GM18951 (cell line): Measurements from ENCODE around the gene LILRA5.
"Not testable (repeated sequence)": the region's sequence is repeated elsewhere in the genome, so short reads cannot be mapped to it uniquely, and the experiment has no call there.

Experiments
- POLR2A ChIP-seq: IDR thresholded peaks from 4 replicates; pipeline ENCODE4 v1.6.1; 2011; ENCODE audit warnings: mild to moderate bottlenecking; ENCODE audit not compliant: insufficient read length, insufficient read depth; ENCODE audit errors: extremely low read depth
- in situ Hi-C: fragments of 300-500 bp; cut with MboI; formaldehyde crosslinking; loops from one replicate; pipeline ENCODE4 v1.12.0; 2022; ENCODE audit warnings: low sequenced_read_pairs, mixed read lengths, inconsistent platforms; ENCODE audit not compliant: unreplicated experiment

The LILRA5 gene

DNA sequence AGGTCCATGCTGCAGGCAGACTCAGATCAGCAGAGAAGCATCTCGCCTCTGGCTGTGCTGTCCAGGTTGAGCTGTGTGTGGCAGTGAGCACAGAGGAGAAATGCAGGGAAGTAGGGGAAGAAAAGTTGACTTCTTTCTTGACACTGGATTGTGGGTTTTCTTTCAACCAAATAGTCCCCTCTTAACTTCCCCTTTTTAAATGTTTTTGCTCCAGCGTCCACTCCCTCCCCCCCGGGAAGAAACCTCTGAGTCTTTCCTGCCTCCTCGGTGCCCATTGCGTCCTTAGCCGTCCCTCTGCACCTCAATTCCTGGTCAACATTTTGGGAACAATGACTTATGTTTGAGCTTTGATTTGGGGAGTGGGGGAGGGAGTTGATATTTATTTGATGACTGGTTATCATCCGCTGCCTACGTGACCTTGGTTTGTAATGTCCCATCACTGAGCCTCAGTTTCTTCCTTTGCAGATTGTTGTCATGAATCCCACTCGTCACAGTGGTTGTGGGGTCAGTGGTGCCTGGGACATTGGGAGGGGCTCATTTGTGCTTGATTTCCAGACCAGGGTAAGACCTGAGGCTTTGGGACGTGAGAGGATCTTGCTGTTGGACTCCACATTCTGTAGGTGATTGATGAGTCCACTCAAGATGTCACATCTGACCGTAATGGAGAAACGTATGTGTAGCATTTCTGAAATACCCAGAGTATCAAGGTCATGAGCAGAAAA, 31.8 kb downstream of the LILRA5 start, which contains the start of gene LILRB2:
Gene LILRB2, minus strand, starts transcription at position 104 of the 722 bp plus-strand sequence. CDS start 614 bp downstream, outside the sequence.
- in situ Hi-C loops = no loop called here
- TF ChIP-seq POLR2A = no peak

GRCh38 chr19:54280441-54280840, 32.5 kb downstream of the LILRA5 start:
- in situ Hi-C loops = not testable (repeated sequence)

DNA sequence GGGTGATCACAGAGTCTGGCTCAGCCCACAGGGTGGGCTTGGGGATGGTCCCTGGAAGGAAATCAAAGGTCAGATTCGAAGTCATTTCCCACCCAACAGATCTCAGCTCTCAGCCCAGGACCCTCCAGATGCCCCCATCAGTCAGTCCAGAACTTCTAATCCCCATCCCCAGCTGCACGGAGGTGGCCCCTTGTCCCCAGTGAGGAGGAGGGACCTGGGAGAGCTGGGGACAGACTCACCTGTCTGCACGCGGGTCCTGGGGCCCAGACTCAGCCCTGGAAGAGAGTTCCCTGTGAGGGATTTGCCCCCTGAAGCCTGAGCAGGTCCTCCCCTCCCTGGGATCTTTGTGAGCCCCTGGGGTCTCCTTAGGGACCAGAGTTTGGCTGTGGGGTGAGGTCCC, 32.9 kb downstream of the LILRA5 start:
- in situ Hi-C loops = not testable (repeated sequence)

DNA sequence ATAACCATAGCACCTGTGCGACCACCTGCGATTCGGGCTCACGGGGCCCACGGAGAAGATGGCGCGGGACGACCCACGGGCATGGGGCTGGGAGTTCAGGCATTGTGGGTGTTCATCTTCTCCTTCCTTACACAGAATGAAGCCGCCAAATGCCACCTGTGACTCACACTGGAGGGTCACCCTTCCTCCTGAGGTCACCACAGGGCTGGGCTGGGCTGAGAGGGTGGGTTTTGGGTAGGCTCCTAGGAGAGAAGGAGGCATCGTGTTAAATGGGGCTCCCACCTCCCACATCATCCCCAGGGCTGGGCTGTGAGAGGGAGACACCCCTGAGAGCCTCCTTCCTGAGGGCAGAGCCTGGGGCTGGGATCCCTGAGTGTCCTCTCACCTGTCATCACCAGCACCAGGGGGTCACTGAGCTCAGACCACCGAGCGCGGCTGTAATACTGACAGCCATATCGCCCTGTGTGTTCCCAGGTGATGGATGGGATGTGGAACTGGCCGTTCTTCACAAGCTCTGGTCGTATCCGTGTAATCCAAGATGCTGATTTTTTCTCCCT, 33.5 kb downstream of the LILRA5 start:
- in situ Hi-C loops = no loop called here
- no peak for TF ChIP-seq POLR2A

- in situ Hi-C loops = not testable (repeated sequence)
These were observed 34.3 kb downstream of the LILRA5 start for GRCh38 chr19:54278571-54279195.

DNA sequence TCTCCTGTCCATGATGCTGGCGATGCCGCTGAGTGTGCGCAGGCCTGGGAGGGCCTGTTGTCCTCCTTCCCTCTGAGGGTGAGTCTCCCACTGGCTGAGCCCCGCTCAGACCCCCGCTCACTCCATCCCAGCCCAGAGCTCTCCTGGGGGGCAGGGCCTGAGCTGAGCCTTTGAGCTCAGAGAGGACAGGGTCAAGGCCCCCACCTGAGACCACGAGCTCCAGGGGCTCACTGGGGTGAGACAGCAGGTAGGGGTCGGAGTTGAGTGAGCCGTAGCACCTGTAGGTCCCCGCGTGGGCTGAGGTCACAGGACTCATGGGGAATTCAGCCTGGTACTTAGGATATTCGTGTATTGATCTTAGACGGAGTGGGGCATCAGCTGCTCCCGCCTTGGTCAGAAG, 34.9 kb downstream of the LILRA5 start:
- in situ Hi-C loops = not testable (repeated sequence)

GRCh38 chr19:54277111-54277615, 35.8 kb downstream of the LILRA5 start:
- in situ Hi-C loops = not testable (repeated sequence)

GRCh38 chr19:54275951-54276350, 37.0 kb downstream of the LILRA5 start:
- in situ Hi-C loops = no loop called here
- TF ChIP-seq POLR2A = no peak

GRCh38 chr19:54274516-54274915, 38.5 kb downstream of the LILRA5 start:
- in situ Hi-C loops = not testable (repeated sequence)

DNA sequence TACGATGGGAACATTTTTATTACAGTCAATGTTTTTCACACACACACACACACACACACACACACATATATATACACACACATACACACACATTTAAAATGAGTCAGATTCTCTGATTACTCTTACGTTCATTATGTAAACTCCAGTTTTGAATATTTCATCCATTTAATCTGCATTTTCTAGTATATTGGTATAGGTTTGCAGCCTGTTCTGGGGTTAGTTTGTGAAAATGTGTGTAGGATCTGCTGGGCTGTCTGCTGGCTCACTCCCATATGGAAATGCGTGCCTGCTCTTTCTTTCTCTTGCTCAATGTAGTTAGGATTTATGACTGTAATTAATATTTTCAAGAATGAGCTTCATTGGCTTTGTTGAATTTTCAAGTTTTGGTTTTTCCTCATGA, 39.1 kb downstream of the LILRA5 start:
- in situ Hi-C loops = no loop called here
- TF ChIP-seq POLR2A = no peak

DNA sequence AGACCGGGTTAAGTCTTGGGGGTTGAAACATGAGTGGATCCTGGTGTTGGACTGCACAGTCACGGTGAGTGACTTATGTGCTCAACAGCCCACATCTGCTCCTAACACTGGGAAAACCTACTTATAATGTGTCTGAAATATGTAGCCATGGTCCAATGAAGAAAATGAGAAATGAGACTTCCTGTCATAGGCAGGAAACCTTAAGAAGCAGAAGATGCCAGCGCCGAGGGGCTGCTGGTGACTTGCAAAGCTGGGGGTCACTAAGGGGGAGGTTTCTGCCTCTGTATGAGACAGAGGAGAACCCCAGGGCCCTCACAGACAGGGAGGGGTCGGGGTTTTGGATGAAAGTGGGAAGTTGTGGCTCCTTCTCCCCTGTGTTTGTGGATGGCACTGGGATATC, 40.8 kb downstream of the LILRA5 start:
- in situ Hi-C loops = not testable (repeated sequence)

DNA sequence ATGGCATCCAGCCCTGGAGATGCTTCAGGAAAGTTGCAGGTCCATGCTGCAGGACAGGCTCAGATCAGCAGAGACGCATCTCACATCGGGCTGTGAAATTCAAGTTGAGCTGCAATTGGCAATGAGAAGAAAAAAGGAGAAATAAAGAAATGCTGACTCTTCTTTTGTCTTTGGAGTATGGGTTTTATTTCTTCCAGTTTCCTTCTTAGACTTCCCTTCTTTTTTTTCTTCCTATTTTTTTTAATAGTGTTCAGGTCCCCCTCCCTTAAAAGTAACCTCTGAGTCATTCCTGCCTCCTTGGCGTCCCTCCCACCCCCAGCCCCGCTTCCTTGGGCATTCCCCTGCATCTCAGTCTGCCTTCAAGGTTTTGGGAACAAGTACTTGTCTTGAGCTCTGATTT, 41.4 kb downstream of the LILRA5 start:
- in situ Hi-C loops = not testable (repeated sequence)

DNA sequence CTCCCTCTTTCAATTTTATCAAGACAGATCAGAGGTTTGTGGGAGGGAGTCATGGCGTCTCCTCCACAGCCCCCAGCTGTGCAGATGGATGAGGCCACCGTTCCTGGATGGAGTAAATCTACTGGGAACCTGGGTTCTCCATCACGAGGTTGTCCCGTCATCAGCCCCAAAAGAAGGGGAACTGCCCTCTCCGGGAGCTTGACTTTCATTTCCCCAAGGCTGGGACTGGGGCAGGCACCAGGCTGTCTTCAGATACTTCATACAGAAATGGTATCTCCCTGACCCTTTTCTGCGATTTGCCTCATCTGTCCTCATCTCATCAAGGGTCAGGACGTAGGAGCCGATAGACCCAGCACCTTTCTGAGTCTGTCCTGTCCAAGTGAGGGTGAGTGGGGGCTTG, 41.9 kb downstream of the LILRA5 start:
- in situ Hi-C loops = no loop called here
- TF ChIP-seq POLR2A = no peak

DNA sequence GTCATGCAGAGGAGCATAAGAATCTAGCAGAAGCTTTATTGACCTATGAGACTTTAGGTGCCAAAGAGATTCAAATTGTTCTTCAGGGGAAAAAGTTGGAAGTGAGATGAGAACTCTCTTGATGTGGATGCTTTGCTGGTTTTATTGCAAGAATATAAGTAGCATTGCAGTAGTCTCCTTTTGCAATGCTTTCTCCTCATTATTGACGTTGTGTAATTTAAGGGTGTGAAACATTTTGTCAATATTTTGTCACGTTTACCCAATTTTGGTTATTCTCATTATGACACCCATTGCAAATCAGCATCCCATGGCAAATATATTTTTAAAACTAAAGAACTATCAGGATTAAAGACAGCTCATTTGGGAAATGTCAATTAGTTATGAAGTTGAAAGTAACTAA, 44.0 kb downstream of the LILRA5 start:
- in situ Hi-C loops = no loop called here
- TF ChIP-seq POLR2A = no peak

GRCh38 chr19:54266133-54266532, 46.8 kb downstream of the LILRA5 start:
- TF ChIP-seq POLR2A = no peak
- in situ Hi-C loops = no loop called here
